Measurements from ENCODE around the gene HOXA5. TPM values are rescaled to one million over a fixed set of nuclear protein-coding genes. Genes with fewer than 3 reads are reported as not detected.
A peak's percentile ranks its signal among the peaks of the same experiment; 100 is the strongest.

The HOXA5 gene
- total and polyA plus RNA-seq, 11 donors: 0.07 to 2.8 (median 0.36) TPM; not detected in 7

GRCh38 chr7:27106181-27106900 lies 37.1 kb downstream of the HOXA5 start:
- H3K4me1 ChIP-seq: peaks cover 0 to 38% (median 8%) of the 10 kb centered on the region in 12 donors
- 4 to 16% (median 12%) methylated on average over 13 to 44 of the region's 44 CpGs for WGBS, 4 donors
- intact Hi-C loops (cut with DNase I): no loop called here
- ATAC-seq (peak in 1 of 4 donors; percentile 20), DNase-seq (no peak)
- no peaks in the 10 kb centered on the region for H3K9me3 ChIP-seq
- no peak for TF ChIP-seq POLR2A (IDR thresholded peaks at IDR 0.05)
- TF ChIP-seq, protein P1, sequence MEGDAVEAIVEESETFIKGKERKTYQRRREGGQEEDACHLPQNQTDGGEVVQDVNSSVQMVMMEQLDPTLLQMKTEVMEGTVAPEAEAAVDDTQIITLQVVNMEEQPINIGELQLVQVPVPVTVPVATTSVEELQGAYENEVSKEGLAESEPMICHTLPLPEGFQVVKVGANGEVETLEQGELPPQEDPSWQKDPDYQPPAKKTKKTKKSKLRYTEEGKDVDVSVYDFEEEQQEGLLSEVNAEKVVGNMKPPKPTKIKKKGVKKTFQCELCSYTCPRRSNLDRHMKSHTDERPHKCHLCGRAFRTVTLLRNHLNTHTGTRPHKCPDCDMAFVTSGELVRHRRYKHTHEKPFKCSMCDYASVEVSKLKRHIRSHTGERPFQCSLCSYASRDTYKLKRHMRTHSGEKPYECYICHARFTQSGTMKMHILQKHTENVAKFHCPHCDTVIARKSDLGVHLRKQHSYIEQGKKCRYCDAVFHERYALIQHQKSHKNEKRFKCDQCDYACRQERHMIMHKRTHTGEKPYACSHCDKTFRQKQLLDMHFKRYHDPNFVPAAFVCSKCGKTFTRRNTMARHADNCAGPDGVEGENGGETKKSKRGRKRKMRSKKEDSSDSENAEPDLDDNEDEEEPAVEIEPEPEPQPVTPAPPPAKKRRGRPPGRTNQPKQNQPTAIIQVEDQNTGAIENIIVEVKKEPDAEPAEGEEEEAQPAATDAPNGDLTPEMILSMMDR (IDR thresholded peaks at IDR 0.05): no peak
- peaks cover 63 to 100% (median 97%) of the 10 kb centered on the region in 9 donors for H3K27me3 ChIP-seq
- H3K36me3 ChIP-seq: no peaks in the 10 kb centered on the region
- H3K27ac ChIP-seq: peak overlapping the region in 9 of 12 donors; percentile 2 to 93 (median 67)
- peak overlapping the region in 10 of 12 donors; percentile 2 to 51 (median 26) for H3K4me3 ChIP-seq

GRCh38 chr7:27105301-27106031 lies 38.0 kb downstream of the HOXA5 start:
- Histone ChIP-seq H3K4me1 (peaks cover 0 to 32% (median 9%) of the 10 kb centered on the region in 12 donors), H3K4me3 (no peak overlapping the region), H3K27me3 (peaks cover 59 to 100% (median 98%) of the 10 kb centered on the region in 9 donors), H3K36me3 (no peaks in the 10 kb centered on the region), H3K9me3 (no peaks in the 10 kb centered on the region), H3K27ac (peak overlapping the region in 3 of 12 donors; percentile 81 to 93 (median 85))
- TF ChIP-seq, protein P1 (IDR thresholded peaks at IDR 0.05): no peak
- DNase-seq (no peak), ATAC-seq (no peak)
- intact Hi-C loops (cut with DNase I): no loop called here
- WGBS, 4 donors: 18 to 42% (median 29%) methylated on average over 13 of the region's 13 CpGs

DNA sequence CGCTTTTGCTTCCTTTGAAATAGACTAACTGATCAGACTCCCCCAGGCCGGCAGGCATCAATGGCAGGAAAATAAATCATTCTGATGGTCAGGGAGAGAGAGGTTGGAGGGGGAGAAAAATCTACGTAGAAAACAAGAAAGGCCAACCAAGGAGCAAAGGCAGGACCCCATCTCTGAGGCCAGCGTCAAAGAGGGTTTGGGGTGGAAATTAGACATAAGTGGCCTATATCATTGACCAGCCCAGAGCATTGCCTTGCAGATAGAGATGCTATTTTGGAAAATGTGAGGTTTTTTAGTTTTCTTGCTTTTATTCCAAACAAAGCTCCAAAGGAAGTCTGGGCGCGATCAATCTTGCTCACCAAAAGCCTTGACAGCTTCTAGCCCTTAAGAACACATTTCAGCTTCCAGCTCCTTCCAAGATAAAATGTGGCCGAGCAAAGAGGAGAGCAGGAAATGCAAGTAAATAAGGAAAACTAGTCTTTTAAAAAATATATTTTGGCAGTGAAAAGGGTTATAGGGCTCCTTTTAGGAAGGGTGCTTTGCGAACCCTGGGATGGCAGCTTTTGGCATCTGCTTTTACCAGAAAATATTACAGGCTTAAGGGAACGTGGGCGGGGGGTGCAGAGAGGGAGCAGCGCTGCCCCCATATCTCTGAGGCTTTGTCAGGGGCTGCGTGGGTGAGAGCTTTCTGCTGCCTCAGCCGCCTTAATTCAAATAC lies 39.0 kb downstream of the HOXA5 start:
- intact Hi-C loops (cut with DNase I): no loop called here
- Histone ChIP-seq H3K36me3 (no peaks in the 10 kb centered on the region), H3K4me1 (peaks cover 0 to 29% (median 8%) of the 10 kb centered on the region in 12 donors), H3K9me3 (no peaks in the 10 kb centered on the region), H3K27ac (peak overlapping the region in 3 of 12 donors; percentile 60 to 93 (median 60)), H3K4me3 (peak overlapping the region in 2 of 12 donors; percentile 43), H3K27me3 (peaks cover 58 to 100% (median 97%) of the 10 kb centered on the region in 9 donors)
- ATAC-seq: no peak
- no peak for DNase-seq
- TF ChIP-seq, protein P1 (IDR thresholded peaks at IDR 0.05): no peak
- no peak for TF ChIP-seq POLR2A (IDR thresholded peaks at IDR 0.05)
- WGBS, 4 donors: 12 to 23% (median 20%) methylated on average over 13 of the region's 13 CpGs

Measured in heart left ventricle (tissue), 16 donors.